ENCODE measurements around the gene ITPKC. TPM values are rescaled to one million over a fixed set of nuclear protein-coding genes. Genes with fewer than 3 reads are reported as not detected.
A peak's percentile ranks its signal among the peaks of the same experiment; 100 is the strongest.
"Not testable (repeated sequence)": the region's sequence is repeated elsewhere in the genome, so short reads cannot be mapped to it uniquely, and the experiment has no call there.

ITPKC gene
- total RNA-seq, 1 donor from 2014 or later: 51.6 TPM

DNA sequence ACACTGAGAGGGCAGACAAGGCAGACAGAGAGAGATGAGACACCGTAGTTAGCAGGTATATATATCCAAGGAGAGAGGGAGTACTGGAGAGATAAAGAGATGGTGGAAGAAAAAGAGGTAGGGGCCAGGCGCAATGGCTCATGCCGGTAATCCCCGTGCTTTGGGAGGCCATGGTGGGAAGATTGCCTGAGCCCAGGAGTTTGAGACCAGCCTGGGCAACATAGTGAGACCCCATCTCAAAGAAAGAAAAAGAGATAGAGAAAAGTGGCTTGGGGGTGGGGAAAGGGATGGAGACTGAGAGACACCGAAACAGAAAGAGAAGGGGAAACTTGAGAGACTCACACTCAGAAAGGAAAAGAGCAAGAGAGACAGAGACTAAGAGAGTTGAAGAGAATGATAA is 63.7 kb downstream of the ITPKC start:
- no peak for ATAC-seq
- Histone ChIP-seq H3K27me3 (no peaks in the 10 kb centered on the region), H3K27ac (no peak overlapping the region), H3K4me3 (no peak overlapping the region), H3K36me3 (peaks cover 9% of the 10 kb centered on the region), H3K4me1 (peaks cover 14% of the 10 kb centered on the region), H3K9me3 (no peaks in the 10 kb centered on the region)
- no peak for DNase-seq
- TF ChIP-seq CTCF (IDR thresholded peaks at IDR 0.05): no peak
- intact Hi-C loops (cut with DNase I): no loop called here

DNA sequence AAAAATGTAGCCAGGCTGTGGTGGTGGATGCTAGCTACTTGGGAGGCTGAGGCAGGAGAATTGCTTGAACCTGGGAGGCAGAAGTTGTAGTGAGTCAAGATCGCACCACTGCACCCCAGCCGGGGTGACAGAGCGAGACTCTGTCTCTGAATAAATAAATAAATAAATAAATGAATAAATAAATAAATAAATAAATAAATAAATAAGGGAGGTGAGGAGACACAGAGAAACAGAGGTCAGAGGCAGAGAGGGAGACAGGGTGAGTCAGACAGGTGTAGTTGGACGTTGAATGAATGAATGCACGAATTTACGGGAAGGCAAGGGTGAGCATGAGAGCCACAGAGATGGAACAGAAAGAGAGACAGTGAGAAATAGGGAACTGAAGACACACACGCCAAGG is 64.2 kb downstream of the ITPKC start:
- no peaks in the 10 kb centered on the region for H3K9me3 ChIP-seq
- no peak for DNase-seq

GRCh38 chr19:40783711-40784110 is 66.8 kb downstream of the ITPKC start:
- Histone ChIP-seq H3K4me3 (no peak overlapping the region), H3K4me1 (peaks cover 6% of the 10 kb centered on the region), H3K27me3 (no peaks in the 10 kb centered on the region), H3K9me3 (no peaks in the 10 kb centered on the region), H3K27ac (no peak overlapping the region), H3K36me3 (peaks cover 9% of the 10 kb centered on the region)
- no peak for TF ChIP-seq CTCF (IDR thresholded peaks at IDR 0.05)
- DNase-seq: no peak
- ATAC-seq: no peak
- intact Hi-C loops (cut with DNase I): no loop called here

More for the DNA sequence above, 64.2 kb downstream of the ITPKC start:
- no peak for TF ChIP-seq CTCF (IDR thresholded peaks at IDR 0.05)
- H3K36me3 ChIP-seq: peaks cover 9% of the 10 kb centered on the region
- peaks cover 14% of the 10 kb centered on the region for H3K4me1 ChIP-seq
- no peak overlapping the region for H3K4me3 ChIP-seq
- intact Hi-C loops (cut with DNase I): no loop called here
- ATAC-seq: no peak
- no peaks in the 10 kb centered on the region for H3K27me3 ChIP-seq
- no peak overlapping the region for H3K27ac ChIP-seq

GRCh38 chr19:40784146-40784545 is 67.2 kb downstream of the ITPKC start:
- H3K9me3 ChIP-seq; ATAC-seq; DNase-seq; H3K4me3 ChIP-seq; H3K4me1 ChIP-seq; H3K27ac ChIP-seq; H3K36me3 ChIP-seq; H3K27me3 ChIP-seq; intact Hi-C loops (cut with DNase I): not testable (repeated sequence)

DNA sequence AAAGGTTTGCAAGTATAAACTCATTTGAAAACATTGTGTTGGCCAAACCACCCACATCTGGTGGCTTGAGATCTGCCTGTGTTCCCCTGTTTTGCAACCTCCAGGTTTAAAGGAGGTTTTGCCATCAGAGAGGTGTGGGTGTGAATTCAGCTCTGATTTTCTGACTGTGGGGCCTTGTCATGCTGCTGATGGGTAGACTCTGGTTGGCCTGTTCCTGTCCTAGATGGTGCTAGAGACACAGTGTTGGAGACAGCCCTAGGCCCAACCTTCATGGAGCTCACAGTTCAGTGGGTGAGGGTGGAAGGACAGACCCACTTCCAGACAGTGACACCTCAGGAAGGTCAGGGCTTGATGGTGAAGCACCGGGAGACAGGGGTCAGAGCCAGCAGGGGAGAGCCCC is 68.6 kb downstream of the ITPKC start:
- DNase-seq (no peak), ATAC-seq (no peak)
- intact Hi-C loops (cut with DNase I): no loop called here
- H3K4me1 ChIP-seq: no peaks in the 10 kb centered on the region
- H3K27me3 ChIP-seq: no peaks in the 10 kb centered on the region
- peaks cover 9% of the 10 kb centered on the region for H3K36me3 ChIP-seq
- H3K4me3 ChIP-seq: no peak overlapping the region
- no peak for TF ChIP-seq CTCF (IDR thresholded peaks at IDR 0.05)
- no peaks in the 10 kb centered on the region for H3K9me3 ChIP-seq
- H3K27ac ChIP-seq: no peak overlapping the region

DNA sequence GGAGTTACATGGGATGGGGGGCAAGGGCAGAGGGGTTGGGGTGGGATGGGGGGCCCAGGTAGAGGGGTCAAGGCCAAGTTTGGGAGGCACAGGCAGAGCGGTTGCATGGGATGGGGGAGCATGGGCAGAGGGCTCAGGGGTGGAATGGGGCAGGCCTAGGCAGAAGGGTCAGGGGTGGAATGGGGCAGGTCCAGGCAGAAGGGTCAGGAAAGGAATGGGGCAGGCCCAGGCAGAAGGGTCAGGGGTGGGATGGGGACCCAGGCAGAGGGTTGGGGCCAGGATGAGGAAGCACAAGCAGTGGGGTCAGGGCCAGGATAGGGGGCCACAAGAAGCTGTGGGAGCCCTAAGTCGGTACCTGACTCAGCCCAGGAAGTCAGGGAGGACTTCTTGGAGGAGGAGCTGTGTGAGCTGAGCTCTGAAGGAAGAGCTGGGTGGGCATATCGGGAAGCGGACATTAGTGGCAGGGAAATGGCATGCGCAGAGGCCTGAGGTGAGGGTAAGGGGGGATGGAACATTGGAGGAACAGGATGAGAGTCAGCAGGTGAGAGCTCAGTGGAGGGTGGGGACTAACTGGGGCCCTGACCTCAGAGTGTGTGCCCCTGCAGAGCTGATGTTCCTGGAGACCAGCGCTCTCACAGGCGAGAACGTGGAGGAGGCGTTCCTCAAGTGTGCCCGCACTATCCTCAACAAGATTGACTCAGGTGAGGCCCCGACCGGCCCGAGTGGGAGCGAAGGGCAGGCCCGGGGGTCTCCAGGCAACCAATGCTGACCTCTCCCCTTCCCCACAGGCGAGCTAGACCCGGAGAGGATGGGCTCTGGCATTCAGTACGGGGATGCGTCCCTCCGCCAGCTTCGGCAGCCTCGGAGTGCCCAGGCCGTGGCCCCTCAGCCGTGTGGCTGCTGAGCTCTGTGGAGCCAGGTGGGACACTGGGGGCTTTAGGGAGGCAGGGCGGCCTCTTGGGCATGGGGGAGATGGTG is 69.4 kb downstream of the ITPKC start:
- DNase-seq: no peak
- no peak overlapping the region for H3K4me3 ChIP-seq
- peak; percentile 29 for ATAC-seq
- TF ChIP-seq CTCF (IDR thresholded peaks at IDR 0.05): no peak
- no peaks in the 10 kb centered on the region for H3K9me3 ChIP-seq
- no peaks in the 10 kb centered on the region for H3K4me1 ChIP-seq
- no peaks in the 10 kb centered on the region for H3K27me3 ChIP-seq
- intact Hi-C loops (cut with DNase I): no loop called here
- no peak overlapping the region for H3K27ac ChIP-seq
- H3K36me3 ChIP-seq: peaks cover 9% of the 10 kb centered on the region
